ENCODE results near the gene CRABP1.

DNA sequence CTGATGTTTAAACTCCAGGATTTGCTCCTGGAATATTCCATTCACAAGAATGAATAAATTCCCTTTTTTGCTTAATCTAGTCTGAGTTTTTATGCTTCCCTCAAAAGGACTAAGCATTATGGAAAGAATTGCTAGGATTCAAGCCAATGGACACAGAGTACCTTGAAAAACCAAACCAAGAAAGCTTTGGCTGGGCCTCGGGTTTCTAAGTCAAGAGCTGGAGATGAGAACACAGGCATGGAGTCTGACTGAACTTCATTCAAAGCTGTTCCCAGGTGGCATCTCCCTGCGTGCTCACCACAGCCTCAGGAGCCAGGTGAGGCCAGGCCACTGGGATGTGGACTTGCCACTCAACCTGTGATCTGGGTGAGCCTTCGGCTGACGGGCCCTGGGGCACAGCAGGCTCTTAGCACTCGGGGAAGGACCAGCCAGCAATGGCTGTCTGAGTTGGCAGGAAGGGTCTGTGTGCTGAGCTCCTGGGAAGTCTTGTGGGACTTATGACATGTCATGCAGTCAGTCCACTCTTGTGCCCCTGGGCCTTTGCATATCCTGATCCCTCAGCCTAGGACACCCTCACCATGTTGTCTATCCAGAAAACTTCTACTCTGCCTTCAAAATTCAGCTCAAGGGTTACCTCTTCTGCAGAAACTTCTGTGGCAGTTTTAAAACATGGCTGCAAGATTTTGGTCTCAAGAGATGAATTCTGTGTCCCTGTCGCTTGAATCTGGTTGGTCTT, 21.8 kb downstream of the CRABP1 start:
- no peak for TF ChIP-seq CTCF (conservative IDR thresholded peaks at IDR 0.05)
- no peak for TF ChIP-seq EZH2 (IDR thresholded peaks at IDR 0.05; ENCODE audit: low read depth)

Data from PC-9 (cell line).